Measurements from ENCODE around the gene GAL3ST3. TPM values are rescaled to one million over a fixed set of nuclear protein-coding genes. Genes with fewer than 3 reads are reported as not detected.

Gene GAL3ST3
- total and polyA plus RNA-seq, 2 experiments from 2014 or later = 15.6 to 63.4 TPM

DNA sequence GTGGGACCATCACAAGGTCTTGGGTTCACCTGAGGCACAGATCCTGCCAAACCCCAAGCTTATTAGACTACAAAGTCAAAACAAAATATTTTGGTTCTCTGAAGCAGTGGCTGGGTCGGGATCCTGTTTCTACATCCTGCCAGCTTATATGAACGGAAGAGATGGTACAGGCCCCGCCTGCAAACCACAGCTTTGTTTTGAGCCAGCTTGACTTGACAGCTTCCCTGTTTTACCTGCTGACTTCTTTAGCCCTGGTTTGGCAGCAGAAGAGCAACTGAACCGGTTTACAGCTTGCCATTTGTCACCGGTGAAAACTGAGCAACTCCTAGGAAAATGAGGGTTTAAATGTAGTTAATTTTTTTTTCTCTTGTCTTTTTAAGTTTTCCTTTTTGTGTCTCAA is 32.5 kb upstream of the GAL3ST3 start:
- 0 out of 2 replicates have a peak, but pooled peaks cover 6% of the 10 kb centered on the region for H3F3A ChIP-seq (replicated peaks; ENCODE audit: low read depth)
- TF ChIP-seq EZH2 (IDR thresholded peaks at IDR 0.05; ENCODE audit: low read depth, unreplicated experiment) (no peak), ZNF114 (CRISPR knock-in tag; IDR thresholded peaks at IDR 0.05) (no peak), POLR2AphosphoS5 (IDR thresholded peaks at IDR 0.05; ENCODE audit: low read depth) (no peak), EZH2phosphoT487 (IDR thresholded peaks at IDR 0.05; ENCODE audit: unreplicated experiment) (no peak), JUNB (IDR thresholded peaks at IDR 0.05; ENCODE audit: unreplicated experiment) (no peak), ZNF331 (CRISPR knock-in tag; IDR thresholded peaks at IDR 0.05; ENCODE audit: low read depth) (no peak), CREB1 (CRISPR knock-in tag; IDR thresholded peaks at IDR 0.05; ENCODE audit: low read depth) (no peak), NANOG (IDR thresholded peaks at IDR 0.05; ENCODE audit: borderline replicate concordance) (no peak), STAT1 (IDR thresholded peaks at IDR 0.05; ENCODE audit: unreplicated experiment) (no peak)
- TF ChIP-seq, protein P1, sequence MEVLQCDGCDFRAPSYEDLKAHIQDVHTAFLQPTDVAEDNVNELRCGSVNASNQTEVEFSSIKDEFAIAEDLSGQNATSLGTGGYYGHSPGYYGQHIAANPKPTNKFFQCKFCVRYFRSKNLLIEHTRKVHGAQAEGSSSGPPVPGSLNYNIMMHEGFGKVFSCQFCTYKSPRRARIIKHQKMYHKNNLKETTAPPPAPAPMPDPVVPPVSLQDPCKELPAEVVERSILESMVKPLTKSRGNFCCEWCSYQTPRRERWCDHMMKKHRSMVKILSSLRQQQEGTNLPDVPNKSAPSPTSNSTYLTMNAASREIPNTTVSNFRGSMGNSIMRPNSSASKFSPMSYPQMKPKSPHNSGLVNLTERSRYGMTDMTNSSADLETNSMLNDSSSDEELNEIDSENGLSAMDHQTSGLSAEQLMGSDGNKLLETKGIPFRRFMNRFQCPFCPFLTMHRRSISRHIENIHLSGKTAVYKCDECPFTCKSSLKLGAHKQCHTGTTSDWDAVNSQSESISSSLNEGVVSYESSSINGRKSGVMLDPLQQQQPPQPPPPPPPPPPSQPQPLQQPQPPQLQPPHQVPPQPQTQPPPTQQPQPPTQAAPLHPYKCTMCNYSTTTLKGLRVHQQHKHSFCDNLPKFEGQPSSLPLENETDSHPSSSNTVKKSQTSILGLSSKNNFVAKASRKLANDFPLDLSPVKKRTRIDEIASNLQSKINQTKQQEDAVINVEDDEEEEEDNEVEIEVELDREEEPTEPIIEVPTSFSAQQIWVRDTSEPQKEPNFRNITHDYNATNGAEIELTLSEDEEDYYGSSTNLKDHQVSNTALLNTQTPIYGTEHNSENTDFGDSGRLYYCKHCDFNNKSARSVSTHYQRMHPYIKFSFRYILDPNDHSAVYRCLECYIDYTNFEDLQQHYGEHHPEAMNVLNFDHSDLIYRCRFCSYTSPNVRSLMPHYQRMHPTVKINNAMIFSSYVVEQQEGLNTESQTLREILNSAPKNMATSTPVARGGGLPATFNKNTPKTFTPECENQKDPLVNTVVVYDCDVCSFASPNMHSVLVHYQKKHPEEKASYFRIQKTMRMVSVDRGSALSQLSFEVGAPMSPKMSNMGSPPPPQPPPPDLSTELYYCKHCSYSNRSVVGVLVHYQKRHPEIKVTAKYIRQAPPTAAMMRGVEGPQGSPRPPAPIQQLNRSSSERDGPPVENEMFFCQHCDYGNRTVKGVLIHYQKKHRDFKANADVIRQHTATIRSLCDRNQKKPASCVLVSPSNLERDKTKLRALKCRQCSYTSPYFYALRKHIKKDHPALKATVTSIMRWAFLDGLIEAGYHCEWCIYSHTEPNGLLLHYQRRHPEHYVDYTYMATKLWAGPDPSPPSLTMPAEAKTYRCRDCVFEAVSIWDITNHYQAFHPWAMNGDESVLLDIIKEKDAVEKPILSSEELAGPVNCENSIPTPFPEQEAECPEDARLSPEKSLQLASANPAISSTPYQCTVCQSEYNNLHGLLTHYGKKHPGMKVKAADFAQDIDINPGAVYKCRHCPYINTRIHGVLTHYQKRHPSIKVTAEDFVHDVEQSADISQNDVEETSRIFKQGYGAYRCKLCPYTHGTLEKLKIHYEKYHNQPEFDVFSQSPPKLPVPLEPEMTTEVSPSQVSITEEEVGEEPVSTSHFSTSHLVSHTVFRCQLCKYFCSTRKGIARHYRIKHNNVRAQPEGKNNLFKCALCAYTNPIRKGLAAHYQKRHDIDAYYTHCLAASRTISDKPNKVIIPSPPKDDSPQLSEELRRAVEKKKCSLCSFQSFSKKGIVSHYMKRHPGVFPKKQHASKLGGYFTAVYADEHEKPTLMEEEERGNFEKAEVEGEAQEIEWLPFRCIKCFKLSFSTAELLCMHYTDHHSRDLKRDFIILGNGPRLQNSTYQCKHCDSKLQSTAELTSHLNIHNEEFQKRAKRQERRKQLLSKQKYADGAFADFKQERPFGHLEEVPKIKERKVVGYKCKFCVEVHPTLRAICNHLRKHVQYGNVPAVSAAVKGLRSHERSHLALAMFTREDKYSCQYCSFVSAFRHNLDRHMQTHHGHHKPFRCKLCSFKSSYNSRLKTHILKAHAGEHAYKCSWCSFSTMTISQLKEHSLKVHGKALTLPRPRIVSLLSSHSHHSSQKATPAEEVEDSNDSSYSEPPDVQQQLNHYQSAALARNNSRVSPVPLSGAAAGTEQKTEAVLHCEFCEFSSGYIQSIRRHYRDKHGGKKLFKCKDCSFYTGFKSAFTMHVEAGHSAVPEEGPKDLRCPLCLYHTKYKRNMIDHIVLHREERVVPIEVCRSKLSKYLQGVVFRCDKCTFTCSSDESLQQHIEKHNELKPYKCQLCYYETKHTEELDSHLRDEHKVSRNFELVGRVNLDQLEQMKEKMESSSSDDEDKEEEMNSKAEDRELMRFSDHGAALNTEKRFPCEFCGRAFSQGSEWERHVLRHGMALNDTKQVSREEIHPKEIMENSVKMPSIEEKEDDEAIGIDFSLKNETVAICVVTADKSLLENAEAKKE (CRISPR knock-in tag; IDR thresholded peaks at IDR 0.05) = no peak
- TF ChIP-seq, protein P2, sequence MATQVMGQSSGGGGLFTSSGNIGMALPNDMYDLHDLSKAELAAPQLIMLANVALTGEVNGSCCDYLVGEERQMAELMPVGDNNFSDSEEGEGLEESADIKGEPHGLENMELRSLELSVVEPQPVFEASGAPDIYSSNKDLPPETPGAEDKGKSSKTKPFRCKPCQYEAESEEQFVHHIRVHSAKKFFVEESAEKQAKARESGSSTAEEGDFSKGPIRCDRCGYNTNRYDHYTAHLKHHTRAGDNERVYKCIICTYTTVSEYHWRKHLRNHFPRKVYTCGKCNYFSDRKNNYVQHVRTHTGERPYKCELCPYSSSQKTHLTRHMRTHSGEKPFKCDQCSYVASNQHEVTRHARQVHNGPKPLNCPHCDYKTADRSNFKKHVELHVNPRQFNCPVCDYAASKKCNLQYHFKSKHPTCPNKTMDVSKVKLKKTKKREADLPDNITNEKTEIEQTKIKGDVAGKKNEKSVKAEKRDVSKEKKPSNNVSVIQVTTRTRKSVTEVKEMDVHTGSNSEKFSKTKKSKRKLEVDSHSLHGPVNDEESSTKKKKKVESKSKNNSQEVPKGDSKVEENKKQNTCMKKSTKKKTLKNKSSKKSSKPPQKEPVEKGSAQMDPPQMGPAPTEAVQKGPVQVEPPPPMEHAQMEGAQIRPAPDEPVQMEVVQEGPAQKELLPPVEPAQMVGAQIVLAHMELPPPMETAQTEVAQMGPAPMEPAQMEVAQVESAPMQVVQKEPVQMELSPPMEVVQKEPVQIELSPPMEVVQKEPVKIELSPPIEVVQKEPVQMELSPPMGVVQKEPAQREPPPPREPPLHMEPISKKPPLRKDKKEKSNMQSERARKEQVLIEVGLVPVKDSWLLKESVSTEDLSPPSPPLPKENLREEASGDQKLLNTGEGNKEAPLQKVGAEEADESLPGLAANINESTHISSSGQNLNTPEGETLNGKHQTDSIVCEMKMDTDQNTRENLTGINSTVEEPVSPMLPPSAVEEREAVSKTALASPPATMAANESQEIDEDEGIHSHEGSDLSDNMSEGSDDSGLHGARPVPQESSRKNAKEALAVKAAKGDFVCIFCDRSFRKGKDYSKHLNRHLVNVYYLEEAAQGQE (IDR thresholded peaks at IDR 0.05; ENCODE audit: unreplicated experiment) = no peak
- TF ChIP-seq, protein P3, sequence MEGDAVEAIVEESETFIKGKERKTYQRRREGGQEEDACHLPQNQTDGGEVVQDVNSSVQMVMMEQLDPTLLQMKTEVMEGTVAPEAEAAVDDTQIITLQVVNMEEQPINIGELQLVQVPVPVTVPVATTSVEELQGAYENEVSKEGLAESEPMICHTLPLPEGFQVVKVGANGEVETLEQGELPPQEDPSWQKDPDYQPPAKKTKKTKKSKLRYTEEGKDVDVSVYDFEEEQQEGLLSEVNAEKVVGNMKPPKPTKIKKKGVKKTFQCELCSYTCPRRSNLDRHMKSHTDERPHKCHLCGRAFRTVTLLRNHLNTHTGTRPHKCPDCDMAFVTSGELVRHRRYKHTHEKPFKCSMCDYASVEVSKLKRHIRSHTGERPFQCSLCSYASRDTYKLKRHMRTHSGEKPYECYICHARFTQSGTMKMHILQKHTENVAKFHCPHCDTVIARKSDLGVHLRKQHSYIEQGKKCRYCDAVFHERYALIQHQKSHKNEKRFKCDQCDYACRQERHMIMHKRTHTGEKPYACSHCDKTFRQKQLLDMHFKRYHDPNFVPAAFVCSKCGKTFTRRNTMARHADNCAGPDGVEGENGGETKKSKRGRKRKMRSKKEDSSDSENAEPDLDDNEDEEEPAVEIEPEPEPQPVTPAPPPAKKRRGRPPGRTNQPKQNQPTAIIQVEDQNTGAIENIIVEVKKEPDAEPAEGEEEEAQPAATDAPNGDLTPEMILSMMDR (conservative IDR thresholded peaks at IDR 0.05; ENCODE audit: low read depth in 2 of 2) = no peak
- TF ChIP-seq, protein P4, sequence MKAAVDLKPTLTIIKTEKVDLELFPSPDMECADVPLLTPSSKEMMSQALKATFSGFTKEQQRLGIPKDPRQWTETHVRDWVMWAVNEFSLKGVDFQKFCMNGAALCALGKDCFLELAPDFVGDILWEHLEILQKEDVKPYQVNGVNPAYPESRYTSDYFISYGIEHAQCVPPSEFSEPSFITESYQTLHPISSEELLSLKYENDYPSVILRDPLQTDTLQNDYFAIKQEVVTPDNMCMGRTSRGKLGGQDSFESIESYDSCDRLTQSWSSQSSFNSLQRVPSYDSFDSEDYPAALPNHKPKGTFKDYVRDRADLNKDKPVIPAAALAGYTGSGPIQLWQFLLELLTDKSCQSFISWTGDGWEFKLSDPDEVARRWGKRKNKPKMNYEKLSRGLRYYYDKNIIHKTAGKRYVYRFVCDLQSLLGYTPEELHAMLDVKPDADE (IDR thresholded peaks at IDR 0.05) = no peak
- Mint-ChIP-seq H3K27me3 (ENCODE audit: insufficient read depth, low read depth, poor library complexity) (no peaks in the 10 kb centered on the region), H3K9me3 (no peaks in the 10 kb centered on the region), H3K27ac (no peak overlapping the region), H3K36me3 (ENCODE audit: low read depth) (no peaks in the 10 kb centered on the region), H3K4me1 (no peaks in the 10 kb centered on the region; the same call in 2 of the 3 replicates), H3K4me3 (no peak overlapping the region)
- 0 out of 2 replicates have a peak overlapping the region, but pooled peaks have one; percentile 7 for H3K27ac ChIP-seq (ENCODE audit: low read depth)
- no peak for DNase-seq (ENCODE audit: low spot score)
- H3K27me3 ChIP-seq (ENCODE audit: insufficient read depth) = no peaks in the 10 kb centered on the region
- no peak; the same call in 2 of the 3 replicates for ATAC-seq
- no peaks in the 10 kb centered on the region for H3K4me1 ChIP-seq (ENCODE audit: insufficient read depth)
- H3K4me2 ChIP-seq = no peak overlapping the region
- no peak overlapping the region for H3K4me3 ChIP-seq
- peaks cover 19% of the 10 kb centered on the region for H4K20me1 ChIP-seq (replicated peaks; ENCODE audit: insufficient read depth)
- H2AFZ ChIP-seq = no peak overlapping the region
- H3K36me3 ChIP-seq (ENCODE audit: insufficient read depth) = no peaks in the 10 kb centered on the region; the same call in 1 of the 2 replicates
- H3K79me2 ChIP-seq (replicated peaks; ENCODE audit: insufficient read depth) = peaks cover 45% of the 10 kb centered on the region
- H3K9me2 ChIP-seq (ENCODE audit: insufficient read depth) = no peaks in the 10 kb centered on the region
